ENCODE data around the gene EPC1.

Gene EPC1

GRCh38 chr10:32348297-32349198 lies 1.6 kb upstream of the EPC1 start:
- no peak for TF ChIP-seq CTCF (IDR thresholded peaks at IDR 0.05)
- H3K79me2 ChIP-seq: peaks cover 20% of the 10 kb centered on the region
- no peak overlapping the region for H3K9ac ChIP-seq
- no peak overlapping the region for H2AFZ ChIP-seq
- H3K36me3 ChIP-seq (ENCODE audit: control insufficient read depth, insufficient read depth, low read length): no peaks in the 10 kb centered on the region
- no peaks in the 10 kb centered on the region for H3K27me3 ChIP-seq (ENCODE audit: control insufficient read depth, insufficient read depth, low read length)
- no peak overlapping the region for H3K27ac ChIP-seq
- peaks cover 20% of the 10 kb centered on the region for H3K4me1 ChIP-seq
- H3K9me3 ChIP-seq (ENCODE audit: control insufficient read depth, low read length): no peaks in the 10 kb centered on the region
- H3K4me2 ChIP-seq (ENCODE audit: low read length): peak overlapping the region; percentile 75
- no peak overlapping the region for H3K4me3 ChIP-seq (ENCODE audit: low read depth, low read length)

- Histone ChIP-seq H3K79me2 (peaks cover 22% of the 10 kb centered on the region), H3K4me3 (ENCODE audit: low read depth, low read length) (peak overlapping the region; percentile 64), H3K9me3 (ENCODE audit: control insufficient read depth, low read length) (no peaks in the 10 kb centered on the region), H3K4me1 (peaks cover 15% of the 10 kb centered on the region), H3K9ac (no peak overlapping the region), H2AFZ (peak overlapping the region; percentile 74), H3K4me2 (ENCODE audit: low read length) (peak overlapping the region; percentile 75), H3K27me3 (ENCODE audit: control insufficient read depth, insufficient read depth, low read length) (no peaks in the 10 kb centered on the region), H3K27ac (peak overlapping the region; percentile 100), H3K36me3 (ENCODE audit: control insufficient read depth, insufficient read depth, low read length) (no peaks in the 10 kb centered on the region)
- no peak for TF ChIP-seq CTCF (IDR thresholded peaks at IDR 0.05)
Measured at GRCh38 chr10:32347363-32348022, 535 bp upstream of the EPC1 start.

GRCh38 chr10:32346134-32346550 lies 816 bp downstream of the EPC1 start:
- Histone ChIP-seq H3K9ac (peak overlapping the region; percentile 100), H3K4me1 (peaks cover 15% of the 10 kb centered on the region)
- TF ChIP-seq CTCF (IDR thresholded peaks at IDR 0.05): peak; percentile 99

GRCh38 chr10:32341596-32341995 lies 5.4 kb downstream of the EPC1 start:
- H2AFZ ChIP-seq: no peak overlapping the region
- TF ChIP-seq CTCF (IDR thresholded peaks at IDR 0.05): no peak
- H3K4me2 ChIP-seq (ENCODE audit: low read length): no peak overlapping the region
- H3K9ac ChIP-seq: no peak overlapping the region
- no peak overlapping the region for H3K27ac ChIP-seq
- H3K36me3 ChIP-seq (ENCODE audit: control insufficient read depth, insufficient read depth, low read length): no peaks in the 10 kb centered on the region
- H3K9me3 ChIP-seq (ENCODE audit: control insufficient read depth, low read length): no peaks in the 10 kb centered on the region
- H3K27me3 ChIP-seq (ENCODE audit: control insufficient read depth, insufficient read depth, low read length): no peaks in the 10 kb centered on the region
- peaks cover 73% of the 10 kb centered on the region for H3K79me2 ChIP-seq
- peaks cover 25% of the 10 kb centered on the region for H3K4me1 ChIP-seq
- no peak overlapping the region for H3K4me3 ChIP-seq (ENCODE audit: low read depth, low read length)

More at GRCh38 chr10:32346134-32346550, 816 bp downstream of the EPC1 start:
- no peaks in the 10 kb centered on the region for H3K27me3 ChIP-seq (ENCODE audit: control insufficient read depth, insufficient read depth, low read length)
- H3K27ac ChIP-seq: peak overlapping the region; percentile 100
- peak overlapping the region; percentile 78 for H3K4me2 ChIP-seq (ENCODE audit: low read length)
- H3K4me3 ChIP-seq (ENCODE audit: low read depth, low read length): peak overlapping the region; percentile 97
- H3K9me3 ChIP-seq (ENCODE audit: control insufficient read depth, low read length): no peaks in the 10 kb centered on the region
- no peaks in the 10 kb centered on the region for H3K36me3 ChIP-seq (ENCODE audit: control insufficient read depth, insufficient read depth, low read length)
- peaks cover 35% of the 10 kb centered on the region for H3K79me2 ChIP-seq
- H2AFZ ChIP-seq: peak overlapping the region; percentile 100

All from parathyroid adenoma (tissue), 2 donors.